SU-DHL-6 (cell line): Measurements from ENCODE around the gene HSP90B1.

ENCODE experiments used
- H2AFZ ChIP-seq: fragments of 200-600 bp; sonication (generic); 2 replicates; pipeline ENCODE4 v1.6.1; 2014; ENCODE audit warnings: low read depth, mild to moderate bottlenecking, moderate library complexity, mixed read lengths, antibody characterized with exemption, low read length; ENCODE audit not compliant: severe bottlenecking
- H3F3A ChIP-seq: fragments of 200-600 bp; shearing (Covaris generic); 2 replicates; pipeline ENCODE4 v1.6.0; 2016; ENCODE audit warnings: antibody characterized with exemption, mild to moderate bottlenecking; ENCODE audit not compliant: insufficient read depth
- H3K27ac ChIP-seq: fragments of 200-600 bp; sonication (generic); 2 replicates; pipeline ENCODE4 v1.5.1; 2016; ENCODE audit warnings: low read depth, mild to moderate bottlenecking, low read length, moderate library complexity, mixed read lengths
- H3K27me3 ChIP-seq: fragments of 200-600 bp; sonication (generic), shearing (Covaris generic); 2 replicates; pipeline ENCODE4 v1.6.0; 2014; ENCODE audit warnings: mild to moderate bottlenecking, low read length
- H3K36me3 ChIP-seq: fragments of 200-600 bp; sonication (generic); 2 replicates; pipeline ENCODE4 v1.6.1; 2014; ENCODE audit warnings: mild to moderate bottlenecking, low read length, mixed read lengths
- H3K4me2 ChIP-seq: fragments of 300-600, 200-600 bp; shearing (Covaris generic), sonication (generic); 2 replicates; pipeline ENCODE4 v1.6.0; 2014; ENCODE audit warnings: low read length, low read depth, mild to moderate bottlenecking; ENCODE audit not compliant: poor library complexity, severe bottlenecking
- H3K4me3 ChIP-seq: fragments of 200-600 bp; sonication (generic); 2 replicates; pipeline ENCODE4 v1.5.1; 2014; ENCODE audit warnings: antibody characterized with exemption, low read length, mild to moderate bottlenecking, mixed read lengths; ENCODE audit not compliant: insufficient read depth, poor library complexity, severe bottlenecking
- H3K79me2 ChIP-seq: fragments of 200-600 bp; sonication (generic); 2 replicates; pipeline ENCODE4 v1.6.1; 2014; ENCODE audit warnings: mild to moderate bottlenecking, low read length, moderate library complexity; ENCODE audit not compliant: insufficient read depth
- H3K9ac ChIP-seq: fragments of 200-600 bp; sonication (generic); 2 replicates; pipeline ENCODE4 v1.7.0; 2014; ENCODE audit warnings: mild to moderate bottlenecking, low read length
- H3K9me2 ChIP-seq: fragments of 200-600 bp; sonication (generic); replicated peaks from 2 replicates; pipeline ENCODE4 v1.6.1; 2014; ENCODE audit warnings: low read length; ENCODE audit not compliant: insufficient read depth
- H3K9me3 ChIP-seq: fragments of 200-600 bp; sonication (generic); 2 replicates; pipeline ENCODE4 v1.6.1; 2014; ENCODE audit warnings: low read length, mixed read lengths; ENCODE audit not compliant: insufficient read depth
- H4K20me1 ChIP-seq: fragments of 200-600 bp; sonication (generic); 2 replicates; pipeline ENCODE4 v1.6.1; 2014; ENCODE audit warnings: low read depth, mild to moderate bottlenecking, antibody characterized with exemption, low read length, moderate library complexity, mixed read lengths
- CTCF ChIP-seq: fragments of 200-600 bp; sonication (generic); IDR thresholded peaks from one replicate; pipeline ENCODE4 v1.5.1; 2017; ENCODE audit warnings: antibody characterized with exemption, mild to moderate bottlenecking, low read length, moderate library complexity; ENCODE audit not compliant: insufficient read depth, poor library complexity, severe bottlenecking
- EZH2phosphoT487 ChIP-seq: fragments of 200-600 bp; sonication (generic), shearing (Covaris generic); conservative IDR thresholded peaks from 2 replicates; pipeline ENCODE4 v1.6.1; 2018; ENCODE audit warnings: mild to moderate bottlenecking, antibody characterized with exemption, low read length, moderate library complexity, mixed read lengths

HSP90B1 gene

GRCh38 chr12:103915306-103915705, 14.9 kb upstream of the HSP90B1 start:
- no peaks in the 10 kb centered on the region for H3K9me2 ChIP-seq
- no peak overlapping the region for H3K27ac ChIP-seq
- no peaks in the 10 kb centered on the region for H3K9me3 ChIP-seq
- no peak for TF ChIP-seq CTCF
- no peak overlapping the region for H3K4me3 ChIP-seq
- H2AFZ ChIP-seq: no peak overlapping the region
- no peak overlapping the region for H3K4me2 ChIP-seq
- no peaks in the 10 kb centered on the region for H3K36me3 ChIP-seq
- H3F3A ChIP-seq: no peaks in the 10 kb centered on the region
- H3K9ac ChIP-seq: no peak overlapping the region
- no peaks in the 10 kb centered on the region for H4K20me1 ChIP-seq
- no peaks in the 10 kb centered on the region for H3K27me3 ChIP-seq
- no peaks in the 10 kb centered on the region for H3K79me2 ChIP-seq

- H3K9ac ChIP-seq: no peak overlapping the region
- TF ChIP-seq CTCF: no peak
- no peak for TF ChIP-seq EZH2phosphoT487
- no peak overlapping the region for H3K27ac ChIP-seq
- H3K79me2 ChIP-seq: no peaks in the 10 kb centered on the region
- H2AFZ ChIP-seq: no peak overlapping the region
- no peaks in the 10 kb centered on the region for H3K27me3 ChIP-seq
- no peaks in the 10 kb centered on the region for H3F3A ChIP-seq
- no peaks in the 10 kb centered on the region for H3K36me3 ChIP-seq
- no peaks in the 10 kb centered on the region for H3K9me3 ChIP-seq
- H3K4me2 ChIP-seq: no peak overlapping the region
- H3K9me2 ChIP-seq: no peaks in the 10 kb centered on the region
- H4K20me1 ChIP-seq: no peaks in the 10 kb centered on the region
- H3K4me3 ChIP-seq: no peak overlapping the region
These were observed 12.3 kb upstream of the HSP90B1 start for GRCh38 chr12:103917873-103918272.

- no peak overlapping the region for H3K4me3 ChIP-seq
- no peaks in the 10 kb centered on the region for H3K9me3 ChIP-seq
- no peak overlapping the region for H2AFZ ChIP-seq
- no peaks in the 10 kb centered on the region for H3K36me3 ChIP-seq
- H3K79me2 ChIP-seq: no peaks in the 10 kb centered on the region
- H3K4me2 ChIP-seq: no peak overlapping the region
- H3K27me3 ChIP-seq: no peaks in the 10 kb centered on the region
- H3K27ac ChIP-seq: no peak overlapping the region
- 0 out of 2 replicates have a peak, but pooled peaks cover 5% of the 10 kb centered on the region for H4K20me1 ChIP-seq
- H3F3A ChIP-seq: peaks cover 15% of the 10 kb centered on the region
- H3K9ac ChIP-seq: no peak overlapping the region
- TF ChIP-seq EZH2phosphoT487: no peak
- TF ChIP-seq CTCF: no peak
- H3K9me2 ChIP-seq: no peaks in the 10 kb centered on the region
These were observed 5.2 kb upstream of the HSP90B1 start for GRCh38 chr12:103924761-103925641.
